ENCODE measurements around the gene TXNL1.
"Not testable (repeated sequence)": the region's sequence is repeated elsewhere in the genome, so short reads cannot be mapped to it uniquely, and the experiment has no call there.

Gene TXNL1

DNA sequence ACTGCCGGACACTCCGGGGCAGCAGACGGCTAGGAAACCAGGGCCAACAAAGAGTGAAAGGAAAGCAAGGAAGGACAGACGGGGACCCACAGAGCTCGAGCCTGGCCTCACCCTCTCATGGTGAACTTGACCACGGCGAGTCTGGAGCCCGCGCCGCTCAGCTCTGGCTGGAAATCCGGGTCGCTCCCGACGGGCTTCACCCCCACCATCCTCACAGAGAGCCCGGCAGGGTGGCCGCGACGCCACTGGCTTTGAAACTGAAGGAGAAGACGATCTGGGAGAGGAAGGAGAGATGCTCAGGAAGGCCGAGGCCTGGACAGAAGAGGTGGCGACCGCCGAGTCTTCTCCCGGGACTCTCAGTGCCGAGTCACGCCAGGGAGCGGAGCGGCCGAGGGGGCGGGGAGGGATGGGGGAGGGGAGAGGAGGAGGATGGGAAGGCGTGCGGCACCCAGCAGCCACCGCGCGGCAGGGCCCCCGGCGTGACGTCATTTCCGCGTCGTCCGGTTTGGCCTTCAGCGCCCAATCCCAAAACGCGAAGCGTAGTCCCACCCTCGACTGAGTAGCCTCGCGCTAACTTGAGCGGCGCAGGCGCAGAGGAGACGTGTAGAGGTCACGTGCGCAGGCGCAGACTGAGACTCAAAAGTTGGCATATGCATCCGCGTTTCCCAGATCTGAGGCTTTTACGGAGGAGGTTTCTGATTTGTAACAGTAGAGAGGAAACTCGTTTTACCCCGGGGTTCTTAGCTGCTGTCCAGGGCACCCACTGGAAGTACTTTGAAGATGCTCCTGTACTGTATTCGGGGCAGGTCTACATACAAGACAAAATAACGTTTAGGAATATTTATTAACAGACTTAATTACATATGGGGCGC, at the start of gene TXNL1:
Gene TXNL1, minus strand, starts transcription at position 361 of the 872 bp plus-strand sequence. Its CDS starts 152 bp downstream, at position 209.
- DNase-seq = peak; percentile 99

DNA sequence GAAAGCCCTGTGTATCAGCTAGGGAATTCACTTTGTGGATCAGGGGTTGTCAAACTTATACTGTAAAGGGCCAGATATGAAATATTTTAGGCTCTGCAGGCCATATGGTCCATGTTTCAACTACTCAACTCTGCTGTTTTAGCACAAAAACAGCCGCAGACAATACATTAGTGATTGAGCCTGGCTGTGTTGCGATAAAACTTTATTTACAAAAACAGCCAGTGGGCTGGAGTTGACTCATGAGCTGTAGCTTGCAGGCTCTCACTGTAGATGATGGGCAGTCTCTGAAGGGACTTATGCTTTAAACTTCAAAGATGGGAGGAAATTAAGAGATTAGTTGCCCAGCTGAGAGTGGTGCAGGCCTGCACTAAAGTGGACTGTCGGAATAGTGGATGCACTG, 45.9 kb upstream of the TXNL1 start:
- DNase-seq = no peak

GRCh38 chr18:56678836-56679565, 40.6 kb upstream of the TXNL1 start:
- DNase-seq = no peak

- DNase-seq = no peak
These were observed 38.2 kb upstream of the TXNL1 start for GRCh38 chr18:56676639-56677038.

DNA sequence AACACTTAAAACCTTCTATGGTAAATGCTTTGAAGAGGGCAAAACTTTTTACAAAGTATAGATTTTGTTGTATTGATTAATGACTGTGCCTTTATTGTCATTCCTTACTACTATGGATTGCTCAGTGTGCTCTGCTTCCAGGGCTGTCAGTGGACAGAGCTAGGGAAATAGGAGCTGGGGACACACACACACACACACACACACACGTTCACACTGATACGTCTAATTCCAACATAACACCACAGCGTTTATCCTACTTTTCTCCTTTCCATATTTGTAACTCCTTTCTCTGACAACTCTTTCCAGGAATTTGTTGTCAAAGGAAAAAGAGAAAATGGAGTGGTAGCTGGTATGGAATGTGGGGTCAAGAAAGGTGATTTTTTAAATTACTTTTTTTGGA, 34.6 kb upstream of the TXNL1 start:
- DNase-seq = no peak

- no peak for DNase-seq
These were observed 34.0 kb upstream of the TXNL1 start for GRCh38 chr18:56672391-56672790.

- DNase-seq = no peak
These were observed 24.5 kb upstream of the TXNL1 start for GRCh38 chr18:56662902-56663301.

DNA sequence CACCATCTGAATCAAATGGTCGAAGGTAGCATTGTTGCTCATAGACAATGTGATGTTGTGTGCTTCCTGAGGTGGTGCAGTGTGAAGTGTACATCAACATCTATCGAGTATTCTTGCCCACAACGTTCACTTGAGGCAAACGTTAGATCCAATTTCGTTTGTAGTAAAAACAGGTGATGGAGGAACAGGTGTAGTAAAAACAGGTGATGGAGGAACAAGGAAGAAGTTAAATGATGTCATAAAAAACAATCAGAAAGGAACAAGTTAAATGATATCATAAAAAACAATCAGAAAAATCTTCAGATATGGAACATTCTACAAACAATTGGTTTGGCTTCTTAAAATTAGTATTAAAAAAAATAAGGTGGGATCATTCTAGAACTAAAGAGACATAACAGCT, 24.1 kb upstream of the TXNL1 start:
- DNase-seq = no peak

DNA sequence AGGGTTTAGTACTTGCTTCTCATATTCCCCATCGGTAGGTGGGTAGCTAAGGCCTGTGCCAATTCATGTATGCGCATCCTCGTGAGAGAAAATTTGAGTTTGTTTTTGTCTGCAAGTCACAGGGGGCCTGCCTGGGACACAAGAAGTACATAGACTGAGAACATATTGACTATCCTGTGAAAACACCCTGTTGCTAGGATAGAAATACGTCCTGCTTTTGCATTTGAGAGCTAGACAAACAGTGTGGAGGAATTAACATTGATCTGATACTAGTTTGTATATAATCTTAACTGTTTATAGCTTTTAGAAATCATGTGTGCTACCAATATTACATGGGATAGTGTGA, 23.6 kb upstream of the TXNL1 start:
- DNase-seq = no peak

DNA sequence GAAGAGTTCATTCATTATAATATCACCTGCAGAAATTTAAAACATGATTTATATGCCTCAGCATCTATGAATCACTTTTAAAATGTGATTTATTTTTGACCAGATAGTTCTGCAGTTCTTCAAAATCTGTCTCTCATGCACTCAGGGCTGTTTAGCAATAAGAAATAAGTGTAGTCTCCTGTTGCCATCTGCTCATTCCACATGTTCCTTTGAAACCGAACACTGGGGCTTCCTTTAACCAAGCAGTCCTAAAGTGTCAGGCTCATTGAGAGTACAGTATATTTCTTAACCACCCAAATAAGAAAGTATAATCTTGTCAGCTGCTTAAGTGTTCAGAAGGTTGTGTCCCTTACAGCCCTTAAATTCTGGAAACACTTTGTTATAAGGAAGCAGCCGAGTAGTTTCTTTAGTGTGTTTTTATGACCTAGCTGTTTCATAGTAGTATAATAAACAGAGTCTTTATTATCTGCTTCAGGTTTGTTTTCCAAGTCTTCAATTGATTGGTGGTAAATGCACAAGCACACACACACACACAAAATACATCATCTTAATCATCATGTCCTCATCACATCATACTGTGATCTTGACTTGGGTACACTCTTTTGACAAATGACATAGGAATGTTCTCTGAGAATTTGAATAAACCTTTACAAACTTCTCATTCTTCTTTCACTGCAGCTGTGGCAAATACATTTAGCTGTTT, 23.1 kb upstream of the TXNL1 start:
- DNase-seq = no peak

DNA sequence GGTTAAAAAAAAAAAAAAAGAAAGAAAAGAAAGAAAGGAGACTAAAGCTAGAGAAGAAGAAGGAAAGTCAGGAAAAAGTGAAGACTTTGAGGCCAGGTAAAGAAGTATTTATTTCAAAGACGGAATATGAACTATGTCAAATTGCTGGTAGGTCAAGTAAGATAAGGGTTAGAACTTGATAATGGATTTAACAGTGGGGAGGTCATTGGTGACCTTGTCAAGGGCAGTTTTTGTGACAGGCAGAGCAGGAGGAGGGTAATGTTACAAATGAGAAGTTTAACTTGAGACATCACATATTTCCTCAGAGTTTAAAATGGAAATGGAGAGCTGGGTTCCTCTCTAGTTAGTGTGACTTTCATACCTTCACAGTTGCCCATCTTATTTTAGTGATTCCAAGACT, 22.3 kb upstream of the TXNL1 start:
- DNase-seq = no peak

DNA sequence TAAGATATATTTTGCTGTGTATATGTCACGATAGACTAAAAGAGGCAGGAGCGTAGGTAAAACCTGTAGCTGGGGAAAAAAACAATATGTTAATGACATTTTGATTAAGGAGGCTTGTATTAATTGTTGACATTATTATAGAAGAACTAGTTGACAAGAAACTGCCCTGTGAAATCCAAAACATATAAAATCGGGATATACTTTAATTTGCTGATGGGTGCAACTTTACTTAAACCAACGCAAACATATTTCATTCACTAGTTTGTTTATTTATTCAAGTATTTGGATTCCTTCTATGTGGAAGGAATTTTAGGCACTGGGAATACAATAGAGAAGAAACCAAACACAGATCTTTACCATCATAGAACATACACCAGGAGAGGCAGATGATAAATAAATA, 20.7 kb upstream of the TXNL1 start:
- no peak for DNase-seq

DNA sequence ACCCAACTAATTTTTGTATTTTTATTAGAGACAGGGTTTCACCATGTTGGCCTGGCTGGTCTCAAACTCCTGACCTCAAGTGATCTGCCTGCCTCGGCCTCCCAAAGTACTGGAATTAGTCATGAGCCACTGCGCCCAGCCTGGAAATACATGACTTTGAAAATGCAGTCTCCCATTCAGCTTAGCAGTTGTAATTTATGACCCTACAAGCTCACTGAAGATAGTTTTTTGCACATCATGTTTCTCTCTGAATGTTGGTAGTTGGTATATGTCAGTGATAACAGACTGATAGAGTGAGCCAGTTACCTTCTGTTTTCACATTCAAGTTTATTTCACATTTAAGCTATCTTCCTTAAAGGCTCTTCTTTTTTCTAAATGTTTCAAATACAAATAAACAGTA, 19.9 kb upstream of the TXNL1 start:
- DNase-seq = no peak

DNA sequence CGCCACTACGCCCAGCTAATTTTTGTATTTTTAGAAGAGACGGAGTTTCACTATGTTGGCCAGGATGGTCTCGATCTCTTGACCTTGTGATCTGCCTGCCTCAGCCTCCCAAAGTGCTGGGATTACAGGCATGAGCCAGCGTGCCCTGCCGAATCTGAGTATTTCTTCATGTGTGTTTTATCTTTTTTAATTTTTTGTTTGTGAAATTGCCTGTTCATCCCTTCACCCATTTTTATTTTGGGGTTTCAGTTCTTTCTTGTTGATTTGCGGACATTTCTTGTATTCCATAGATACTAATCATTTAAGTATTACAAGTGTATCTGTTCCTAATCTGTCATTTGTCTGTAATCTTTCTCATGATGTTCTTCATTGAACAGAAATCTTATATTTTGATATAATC, 15.9 kb upstream of the TXNL1 start:
- not testable (repeated sequence) for DNase-seq

GRCh38 chr18:56652802-56653201, 14.4 kb upstream of the TXNL1 start:
- DNase-seq = no peak

DNA sequence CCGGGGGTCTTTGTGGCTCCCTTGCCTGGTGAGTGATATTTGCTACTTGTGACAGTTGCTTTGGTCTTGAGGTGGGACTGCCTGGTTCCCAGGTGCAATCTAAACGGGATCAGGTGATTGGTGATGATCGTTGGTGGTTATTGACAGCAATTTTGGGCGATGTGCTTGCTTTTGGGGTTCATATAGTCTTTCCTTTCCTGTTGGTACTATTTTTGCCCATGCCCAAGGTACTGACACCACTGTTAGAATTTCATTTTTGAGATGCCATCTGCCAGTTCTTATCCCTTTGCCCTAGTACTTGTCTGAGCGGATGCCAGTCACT, 13.3 kb upstream of the TXNL1 start:
- DNase-seq = no peak

DNA sequence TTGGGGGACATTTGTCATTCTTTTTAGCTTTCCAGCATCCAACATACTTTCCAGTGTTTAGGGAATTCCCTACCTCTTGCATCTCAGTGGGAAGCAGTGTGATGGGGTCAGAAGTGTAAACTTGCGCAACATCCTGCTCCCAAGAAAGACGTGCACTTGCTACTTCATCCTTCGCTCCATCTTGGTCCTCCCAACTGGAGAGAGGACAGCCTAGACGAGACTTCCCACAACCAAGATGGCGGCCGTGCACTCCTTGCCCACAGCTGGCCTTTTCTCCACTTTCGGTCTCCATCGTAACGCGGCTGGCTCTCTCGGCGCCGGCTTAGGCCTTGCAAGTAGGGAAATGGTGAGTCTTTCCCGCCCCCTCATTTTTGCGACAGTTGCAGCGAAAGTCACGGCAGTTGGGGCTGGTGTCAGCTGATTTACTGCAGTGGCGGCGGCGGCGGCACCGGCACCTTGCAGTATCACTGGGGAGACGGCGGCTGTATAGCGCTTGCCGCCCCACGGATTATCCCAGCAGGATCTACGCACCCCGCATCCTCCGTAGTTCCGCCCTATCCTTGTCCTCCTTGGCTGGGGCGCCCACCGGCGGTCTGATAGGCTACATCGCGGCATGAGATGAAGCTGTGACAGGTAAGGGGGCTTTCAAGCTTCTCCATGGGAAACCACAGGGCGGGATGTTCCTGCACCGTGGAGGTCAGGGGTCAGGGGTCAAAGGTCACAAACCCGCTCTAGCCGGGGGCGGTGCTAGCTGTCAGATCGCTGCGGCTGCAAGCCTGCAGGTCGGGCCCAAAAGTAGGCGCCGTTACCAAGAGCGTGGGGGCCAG, 12.8 kb upstream of the TXNL1 start, which contains the start of gene WDR7:
Gene WDR7, plus strand, starts transcription at position 416 of the 827 bp plus-strand sequence. CDS start 21,157 bp downstream, outside the sequence.
- DNase-seq = peak; percentile 99

- no peak for DNase-seq
These were observed 11.6 kb upstream of the TXNL1 start for GRCh38 chr18:56649996-56650395.

DNA sequence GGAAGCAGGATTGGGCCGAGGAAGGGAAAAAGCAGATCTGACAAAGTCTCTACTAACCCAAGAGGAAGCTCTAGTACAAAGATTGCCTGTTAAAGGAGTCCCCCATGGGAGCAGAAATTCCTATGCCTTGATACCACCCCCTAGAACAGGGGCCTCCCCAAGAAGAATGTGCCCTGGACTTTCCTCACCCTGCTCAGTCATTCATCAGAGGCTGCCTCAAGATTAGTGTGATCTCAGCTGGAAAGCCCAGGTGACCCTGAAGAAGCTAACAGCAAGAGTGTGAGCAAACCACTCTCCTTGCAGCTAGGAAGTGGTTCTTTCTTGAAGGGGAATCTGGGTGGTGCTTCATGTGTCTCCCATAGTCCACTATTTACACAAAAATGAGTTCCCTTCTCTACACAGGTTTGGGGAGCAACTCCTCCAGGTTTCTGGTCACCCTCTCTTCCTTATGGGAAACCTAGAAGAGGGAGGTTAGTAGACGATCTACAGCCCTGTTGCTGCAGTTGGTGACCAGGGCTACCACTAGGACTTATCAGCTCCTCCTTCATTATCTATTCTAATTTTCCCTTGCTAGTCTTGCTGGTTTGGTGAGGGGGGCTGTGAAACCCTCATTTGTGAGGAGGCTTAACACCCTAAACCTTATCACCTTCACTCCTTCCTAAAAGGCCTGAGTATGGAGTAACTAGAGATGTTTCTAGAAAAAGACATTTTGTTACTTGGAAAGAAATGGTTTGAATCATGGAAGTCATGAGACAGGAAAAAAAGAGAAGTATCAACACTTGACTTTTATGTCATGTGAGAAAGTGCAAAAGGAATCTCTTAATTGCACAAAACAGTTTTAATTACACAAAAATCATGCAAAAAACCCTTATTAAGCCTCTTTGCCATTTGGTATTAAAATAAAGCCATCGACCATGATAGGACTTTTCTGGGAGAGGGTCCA, 9.8 kb upstream of the TXNL1 start:
- DNase-seq = no peak

GRCh38 chr18:56647071-56647470, 8.7 kb upstream of the TXNL1 start:
- no peak for DNase-seq

- no peak for DNase-seq
These were observed 7.1 kb upstream of the TXNL1 start for GRCh38 chr18:56645415-56646016.

Measured in fibroblast of skin of right biceps (primary cell).